GM23248 (cell line): ENCODE measurements around the gene CYP3A4.

Experiments used
- EZH2 ChIP-seq: fragments of 200-600 bp; sonication (generic); IDR thresholded peaks from 2 replicates; pipeline ENCODE4 v1.6.1; 2018; ENCODE audit warnings: antibody characterized with exemption, mild to moderate bottlenecking; ENCODE audit not compliant: insufficient read depth, poor library complexity, severe bottlenecking
- EZH2phosphoT487 ChIP-seq: fragments of 200-600 bp; sonication (generic); IDR thresholded peaks from 2 replicates; pipeline ENCODE4 v1.6.1; 2018; ENCODE audit warnings: antibody characterized with exemption, moderate library complexity, mild to moderate bottlenecking, low read depth; ENCODE audit not compliant: insufficient read depth

GRCh38 chr7:99729486-99730237 lies 54.3 kb downstream of the CYP3A4 start:
- TF ChIP-seq EZH2 (no peak), EZH2phosphoT487 (no peak)
